ENCODE data around the gene MCTP1.

- TF ChIP-seq CTCF (IDR thresholded peaks at IDR 0.05): no peak
- no peak for TF ChIP-seq POLR2A (IDR thresholded peaks at IDR 0.05)
These were observed 32.8 kb upstream of the MCTP1 start for GRCh38 chr5:95317687-95318086.

All from vagina (tissue), 2 donors.